ENCODE results near the gene ZFYVE9. TPM values are rescaled to one million over a fixed set of nuclear protein-coding genes. Genes with fewer than 3 reads are reported as not detected.
"Not testable (repeated sequence)": the region's sequence is repeated elsewhere in the genome, so short reads cannot be mapped to it uniquely, and the experiment has no call there.

Gene ZFYVE9
- total RNA-seq, 1 experiment from 2014 or later, result 14.2 TPM

- peaks cover 81% of the 10 kb centered on the region for H3K79me2 ChIP-seq (ENCODE audit: insufficient read depth, low read length)
- H3K4me2 ChIP-seq (ENCODE audit: low read length); intact Hi-C loops (cut with micrococcal nuclease); H2AFZ ChIP-seq (ENCODE audit: low read depth, low read length, poor library complexity, severe bottlenecking); ATAC-seq; H3K27ac ChIP-seq (ENCODE audit: low read depth, low read length); DNase-seq (ENCODE audit: low read depth, low spot score); BruUV-seq (replicated peaks); H3K9me2 ChIP-seq (ENCODE audit: insufficient read depth); H4K20me1 ChIP-seq (ENCODE audit: insufficient read depth); H3K36me3 ChIP-seq (ENCODE audit: control insufficient read depth in 1 of 2, insufficient read depth in 2 of 2, low read length in 2 of 2); POLR2A ChIA-PET; H3K4me3 ChIP-seq (replicated peaks in 1 of 2; ENCODE audit: low read depth in 1 of 2, low read length in 2 of 2); H3K27me3 ChIP-seq (ENCODE audit: insufficient read depth, low read length); CTCF ChIA-PET; H3K4me1 ChIP-seq (ENCODE audit: control insufficient read depth in 1 of 2, insufficient read depth in 2 of 2, low read length in 2 of 2); H3K9me3 ChIP-seq (ENCODE audit: control insufficient read depth in 1 of 2, insufficient read depth in 1 of 2, low read depth in 1 of 2, low read length in 2 of 2); RAD21 ChIA-PET (ENCODE audit: low non-redundant PET in 1 of 2, low total read pairs in 2 of 2, uncharacterized antibody in 2 of 2, unreplicated experiment in 2 of 2); H3K9ac ChIP-seq (ENCODE audit: low read length): not testable (repeated sequence)
Observed at GRCh38 chr1:52150445-52150844, 8.6 kb downstream of the ZFYVE9 start.

GRCh38 chr1:52150946-52151345, 9.1 kb downstream of the ZFYVE9 start:
- ChIA-PET RAD21 (ENCODE audit: low non-redundant PET in 1 of 2, low total read pairs in 2 of 2, uncharacterized antibody in 2 of 2, unreplicated experiment in 2 of 2) (no interaction called here), POLR2A (no interaction called here), CTCF (no interaction called here)
- intact Hi-C loops (cut with micrococcal nuclease), result no loop called here
- H3K79me2 ChIP-seq (ENCODE audit: insufficient read depth, low read length), result peaks cover 79% of the 10 kb centered on the region
- BruUV-seq (replicated peaks), result no TSS peak
- H2AFZ ChIP-seq (ENCODE audit: low read depth, low read length, poor library complexity, severe bottlenecking), result no peak overlapping the region
- no peaks in the 10 kb centered on the region for H3K27me3 ChIP-seq (ENCODE audit: insufficient read depth, low read length)
- H3K9me2 ChIP-seq (ENCODE audit: insufficient read depth), result no peaks in the 10 kb centered on the region
- DNase-seq (ENCODE audit: low read depth, low spot score), result no peak
- no peaks in the 10 kb centered on the region for H3K36me3 ChIP-seq (ENCODE audit: control insufficient read depth in 1 of 2, insufficient read depth in 2 of 2, low read length in 2 of 2)
- H3K4me2 ChIP-seq (ENCODE audit: low read length), result no peak overlapping the region
- TF ChIP-seq SIN3A (IDR thresholded peaks at IDR 0.05; ENCODE audit: low read depth) (no peak), POLR2AphosphoS5 (IDR thresholded peaks at IDR 0.05; ENCODE audit: low read depth, low read length) (no peak), ZFX (IDR thresholded peaks at IDR 0.05) (no peak), ELF1 (IDR thresholded peaks at IDR 0.05; ENCODE audit: borderline replicate concordance, low read depth) (no peak)
- no peak overlapping the region for H3K9ac ChIP-seq (ENCODE audit: low read length)
- no peaks in the 10 kb centered on the region for H3K4me1 ChIP-seq (ENCODE audit: control insufficient read depth in 1 of 2, insufficient read depth in 2 of 2, low read length in 2 of 2)
- peaks cover 6% of the 10 kb centered on the region; the same call in 1 of the 2 replicates for H4K20me1 ChIP-seq (ENCODE audit: insufficient read depth)
- no peak overlapping the region for H3K4me3 ChIP-seq (replicated peaks in 1 of 2; ENCODE audit: low read depth in 1 of 2, low read length in 2 of 2)
- no peaks in the 10 kb centered on the region for H3K9me3 ChIP-seq (ENCODE audit: control insufficient read depth in 1 of 2, insufficient read depth in 1 of 2, low read depth in 1 of 2, low read length in 2 of 2)
- no peak for ATAC-seq
- H3K27ac ChIP-seq (ENCODE audit: low read depth, low read length), result no peak overlapping the region

GRCh38 chr1:52152572-52152971, 10.7 kb downstream of the ZFYVE9 start:
- Histone ChIP-seq H3K27ac (ENCODE audit: low read depth, low read length) (no peak overlapping the region), H3K4me2 (ENCODE audit: low read length) (no peak overlapping the region), H3K27me3 (ENCODE audit: insufficient read depth, low read length) (no peaks in the 10 kb centered on the region), H3K9me3 (ENCODE audit: control insufficient read depth in 1 of 2, insufficient read depth in 1 of 2, low read depth in 1 of 2, low read length in 2 of 2) (no peaks in the 10 kb centered on the region), H3K4me1 (ENCODE audit: control insufficient read depth in 1 of 2, insufficient read depth in 2 of 2, low read length in 2 of 2) (peaks cover 6 to 7% of the 10 kb centered on the region in 2 experiments), H3K79me2 (ENCODE audit: insufficient read depth, low read length) (peaks cover 63% of the 10 kb centered on the region), H3K4me3 (replicated peaks in 1 of 2; ENCODE audit: low read depth in 1 of 2, low read length in 2 of 2) (no peak overlapping the region), H3K9me2 (ENCODE audit: insufficient read depth) (no peaks in the 10 kb centered on the region), H4K20me1 (ENCODE audit: insufficient read depth) (peaks cover 10% of the 10 kb centered on the region; the same call in 1 of the 2 replicates), H2AFZ (ENCODE audit: low read depth, low read length, poor library complexity, severe bottlenecking) (no peak overlapping the region), H3K9ac (ENCODE audit: low read length) (no peak overlapping the region), H3K36me3 (ENCODE audit: control insufficient read depth in 1 of 2, insufficient read depth in 2 of 2, low read length in 2 of 2) (no peaks in the 10 kb centered on the region)
- no peak for TF ChIP-seq MAX (IDR thresholded peaks at IDR 0.05)
- no peak for TF ChIP-seq POLR2A (IDR thresholded peaks at IDR 0.05; ENCODE audit: borderline replicate concordance, extremely low read depth, insufficient read depth, insufficient read length)
- no peak for TF ChIP-seq SRF (IDR thresholded peaks at IDR 0.05; ENCODE audit: low read depth)
- TF ChIP-seq ZNF274 (IDR thresholded peaks at IDR 0.05; ENCODE audit: low read depth, low read length), result no peak
- no peak for TF ChIP-seq EZH2 (IDR thresholded peaks at IDR 0.05)
- TF ChIP-seq CBX3 (IDR thresholded peaks at IDR 0.05; ENCODE audit: low read depth), result no peak
- RAD21 ChIA-PET (ENCODE audit: low non-redundant PET in 1 of 2, low total read pairs in 2 of 2, uncharacterized antibody in 2 of 2, unreplicated experiment in 2 of 2), result no interaction called here
- no TSS peak for BruUV-seq (replicated peaks)
- POLR2A ChIA-PET, result no interaction called here
- DNase-seq (ENCODE audit: low read depth, low spot score) (no peak), ATAC-seq (no peak)
- CTCF ChIA-PET, result no interaction called here
- intact Hi-C loops (cut with micrococcal nuclease), result no loop called here

Data from HCT116 (cell line).